GM12878 (cell line): ENCODE measurements around the gene REL. TPM values are rescaled to one million over a fixed set of nuclear protein-coding genes. Genes with fewer than 3 reads are reported as not detected.

Source experiments
- ATAC-seq: fragments of 200-7000 bp; cut with Tn5 transposase; 3 replicates; pipeline ENCODE4 v1.9.1; 2020; ENCODE audit warnings: mild to moderate bottlenecking, moderate library complexity
- BruUV-seq: library from RNA; stranded (reverse); fragments of 400-500 nt; replicated peaks from 2 replicates; lab custom pipeline; 2021; lab: Mats Ljungman, UMichigan
- CTCF ChIA-PET: fragments of 300-600 bp; sonication (Branson Sonifier 250); formaldehyde crosslinking; extraction: SDS; loops from one replicate; lab custom pipeline; 2021; ENCODE audit warnings: inconsistent platforms; lab: Yijun Ruan, JAX
- POLR2A ChIA-PET: fragments of 350-600 bp; formaldehyde crosslinking; extraction: SDS; loops from one replicate; lab custom pipeline; 2021; ENCODE audit warnings: inconsistent platforms; lab: Charles Lee
- RAD21 ChIA-PET: fragments of 300-600 bp; sonication (Branson Sonifier 250); formaldehyde crosslinking; loops from one replicate; lab custom pipeline; 2023; ENCODE audit warnings: antibody characterized with exemption; ENCODE audit not compliant: unreplicated experiment; lab: Charles Lee
- SMC1A ChIA-PET: fragments of 300-600 bp; sonication (Branson Sonifier 250); formaldehyde crosslinking; loops from one replicate; lab custom pipeline; 2023; ENCODE audit not compliant: unreplicated experiment, uncharacterized antibody; lab: Charles Lee
- DNase-seq: peaks from one replicate; pipeline ENCODE4 v3.0.0-alpha.2; 2011; ENCODE audit warnings: low read depth, low spot score
- FAIRE-seq: peaks from 3 replicates; lab custom pipeline; 2011; peaks lifted over from hg19 to GRCh38; lab: Jason Lieb, UNC
- H2AFZ ChIP-seq: 2 replicates; pipeline ENCODE4 v1.6.0; 2011; ENCODE audit warnings: low read depth, low read length, control low read depth; ENCODE audit not compliant: control insufficient read depth
- H3K27ac ChIP-seq: 2 replicates; pipeline ENCODE4 v1.5.1; 2011; ENCODE audit warnings: control low read depth; ENCODE audit not compliant: control insufficient read depth, insufficient read depth
- H3K27me3 ChIP-seq, 2 experiments: replicated peaks in 1 of 2; 2 replicates each; pipeline versions ENCODE4 v1.6.0 to v1.6.1; 2011; ENCODE audit warnings: low read length in 1 of 2; ENCODE audit not compliant: control insufficient read depth in 2 of 2, insufficient read depth in 2 of 2
- H3K36me3 ChIP-seq, 2 experiments: 2 replicates each; pipeline ENCODE4 v1.5.1; 2011; ENCODE audit warnings: low read length in 1 of 2; ENCODE audit not compliant: control insufficient read depth in 2 of 2, insufficient read depth in 2 of 2
- H3K4me1 ChIP-seq: 2 replicates; pipeline ENCODE4 v1.6.1; 2011; ENCODE audit warnings: mild to moderate bottlenecking, low read length, moderate library complexity, mixed read lengths; ENCODE audit not compliant: control insufficient read depth, insufficient read depth
- H3K4me2 ChIP-seq: 2 replicates; pipeline ENCODE4 v1.6.0; 2011; ENCODE audit warnings: control low read depth; ENCODE audit not compliant: control insufficient read depth, insufficient read depth
- H3K4me3 ChIP-seq: fragments of 200-600 bp; sonication (generic); 2 replicates; pipeline ENCODE4 v1.5.1; 2016
- H3K79me2 ChIP-seq: 2 replicates; pipeline ENCODE4 v1.6.0; 2011; ENCODE audit warnings: low read length; ENCODE audit not compliant: control insufficient read depth, insufficient read depth
- H3K9ac ChIP-seq: 2 replicates; pipeline ENCODE4 v1.8.0; 2011; ENCODE audit warnings: low read length, control low read depth, mixed read lengths; ENCODE audit not compliant: control insufficient read depth, insufficient read depth
- H3K9me3 ChIP-seq: replicated peaks from 3 replicates; pipeline ENCODE4 v1.5.1; 2011; ENCODE audit warnings: mild to moderate bottlenecking, low read length; ENCODE audit not compliant: control insufficient read depth, insufficient read depth
- H4K20me1 ChIP-seq: 2 replicates; pipeline ENCODE4 v1.6.0; 2011; ENCODE audit not compliant: control insufficient read depth, insufficient read depth
- BHLHE40 ChIP-seq, 2 experiments: fragments of 450-650 bp in 1 of 2; IDR thresholded peaks; 2 replicates each; pipeline ENCODE4 v1.6.1; 2011 to 2017; ENCODE audit warnings: low read depth in 2 of 2, borderline replicate concordance in 1 of 2, improper control_type of control experiment in 1 of 2, low read length in 1 of 2, mild to moderate bottlenecking in 1 of 2
- CBX5 ChIP-seq: sonication (generic); IDR thresholded peaks from 2 replicates; pipeline ENCODE4 v1.6.1; 2016; ENCODE audit warnings: low read depth, moderate library complexity, mild to moderate bottlenecking, inconsistent platforms
- CHD4 ChIP-seq: fragments of 200-600 bp; sonication (generic); IDR thresholded peaks from 2 replicates; pipeline ENCODE4 v1.6.1; 2016; ENCODE audit warnings: mild to moderate bottlenecking
- EP300 ChIP-seq, 2 experiments: fragments of 150-350 bp in 1 of 2; IDR thresholded peaks; 2 replicates each; pipeline ENCODE4 v1.6.1; 2011 to 2012; ENCODE audit warnings: low read depth in 2 of 2, low read length in 2 of 2, borderline replicate concordance in 1 of 2, improper control_type of control experiment in 1 of 2, inconsistent platforms in 1 of 2; ENCODE audit not compliant: control insufficient read depth in 1 of 2
- GATAD2B ChIP-seq: fragments of 450-650 bp; conservative IDR thresholded peaks from 2 replicates; pipeline ENCODE4 v1.6.1; 2017; ENCODE audit warnings: low read depth, mild to moderate bottlenecking, moderate library complexity
- KLF5 ChIP-seq: fragments of 450-650 bp; IDR thresholded peaks from 2 replicates; pipeline ENCODE4 v1.6.1; 2014; ENCODE audit warnings: mild to moderate bottlenecking; ENCODE audit not compliant: partially characterized antibody
- MTA3 ChIP-seq: IDR thresholded peaks from 2 replicates; pipeline ENCODE4 v1.6.1; 2012; ENCODE audit warnings: low read length, inconsistent platforms, borderline replicate concordance
- MYB ChIP-seq: fragments of 150-350 bp; IDR thresholded peaks from 2 replicates; pipeline ENCODE4 v1.6.1; 2014; ENCODE audit warnings: mild to moderate bottlenecking, low read depth, low read length, borderline replicate concordance
- MYC ChIP-seq: IDR thresholded peaks from 2 replicates; pipeline ENCODE4 v1.6.1; 2011; ENCODE audit warnings: mild to moderate bottlenecking, low read length, moderate library complexity, inconsistent platforms; ENCODE audit not compliant: insufficient read depth, insufficient replicate concordance, insufficient read length, severe bottlenecking
- NFYA ChIP-seq: IDR thresholded peaks from 2 replicates; pipeline ENCODE4 v1.6.1; 2011; ENCODE audit warnings: low read depth, mild to moderate bottlenecking, low read length, improper control_type of control experiment, borderline replicate concordance
- POU2F2 ChIP-seq: IDR thresholded peaks from 3 replicates; pipeline ENCODE4 v1.6.1; 2011; ENCODE audit warnings: low read depth, mild to moderate bottlenecking, low read length, borderline replicate concordance
- RAD51 ChIP-seq: fragments of 450-650 bp; IDR thresholded peaks from 2 replicates; pipeline ENCODE4 v1.6.1; 2016; ENCODE audit warnings: moderate library complexity, mild to moderate bottlenecking, inconsistent platforms
- RCOR1 ChIP-seq: conservative IDR thresholded peaks from 2 replicates; pipeline ENCODE4 v1.6.1; 2012; ENCODE audit warnings: low read depth, low read length, improper control_type of control experiment
- TAF1 ChIP-seq: IDR thresholded peaks from 2 replicates; pipeline ENCODE4 v1.6.1; 2011; ENCODE audit warnings: mild to moderate bottlenecking, low read depth, low read length, borderline replicate concordance
- TCF3 ChIP-seq: IDR thresholded peaks from 2 replicates; pipeline ENCODE4 v1.6.1; 2012; ENCODE audit warnings: low read depth, mild to moderate bottlenecking, low read length, borderline replicate concordance; ENCODE audit not compliant: insufficient read depth
- WRNIP1 ChIP-seq: IDR thresholded peaks from 2 replicates; pipeline ENCODE4 v1.6.1; 2011; ENCODE audit warnings: low read depth, low read length, improper control_type of control experiment, borderline replicate concordance
- WGBS: methylation state at CpG from one replicate; pipeline ENCODE4 v1.1.6; 2016; ENCODE audit warnings: low lambda C conversion rate; ENCODE audit not compliant: insufficient replicate concordance, insufficient coverage; ENCODE audit errors: missing lambda C conversion rate; 5-methylcytosine and 5-hydroxymethylcytosine counted together
- in situ Hi-C: fragments of 300-500 bp; cut with MboI; formaldehyde crosslinking; loops from 9 replicates; pipeline ENCODE4 v1.14.3; 2018; ENCODE audit warnings: mixed read lengths
- intact Hi-C: fragments of 100-400 bp; cut with micrococcal nuclease; formaldehyde crosslinking; loops from one replicate; pipeline ENCODE4 v1.14.2; 2022; ENCODE audit not compliant: unreplicated experiment
- polyA plus RNA-seq, 11 experiments: library from polyadenylated mRNA; depleted of rRNA in 4 of 11; unstranded in 6 of 11; stranded (reverse) in 5 of 11; fragments of >200 nt; fragmentation: Nextera tagmentation in 4 of 11; fragmentation: Illumina TruSeq in 1 of 11; extraction: Ambion mirVana in 4 of 11; extraction: Trizol in 1 of 11; gene quantifications; 1 replicate in 1 of 11; 2 replicates in 10 of 11; pipeline versions ENCODE4 v1.2.1 to v1.2.3, GENCODE V29; 2011 to 2016; ENCODE audit warnings: inconsistent platforms in 2 of 11, missing spikeins in 2 of 11, low read depth in 1 of 11
- total RNA-seq, 4 experiments: library from RNA; depleted of rRNA in 3 of 4; stranded (reverse); fragments of >200 nt in 3 of 4; fragmentation: Illumina TruSeq in 1 of 4; extraction: Trizol in 1 of 4; gene quantifications; 2 replicates each; pipeline versions ENCODE4 v1.2.1 to v1.2.3, GENCODE V29; 2013 to 2021

Gene REL
- total and polyA plus RNA-seq, 10 of the 15 experiments (the other 5 are each of a cell fraction or from before 2014, with no cell fraction given), result 6.3 to 52.4 (median 26.6) TPM

DNA sequence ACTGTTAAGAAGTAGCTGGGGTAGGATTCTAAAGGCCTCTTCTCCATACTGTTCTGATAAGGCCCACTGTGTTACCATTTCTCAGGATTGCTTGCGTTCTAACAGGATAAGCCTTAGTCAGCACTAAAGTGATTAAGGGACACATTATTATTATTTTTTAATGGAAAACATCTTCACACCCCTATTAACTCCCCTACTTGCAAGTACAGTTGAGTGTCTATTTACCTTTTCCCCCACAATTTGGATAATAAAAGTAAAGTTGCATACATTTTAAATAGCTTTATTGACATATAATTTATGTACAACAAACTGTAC is 9.0 kb downstream of the REL start:
- RAD21 ChIA-PET, result interaction anchor here (1.3 to 1.7 kb wide), 3 partner anchors 9 to 85 kb away, joined by 5 to 8 read pairs (median 5); no protein-coding TSS in a partner anchor
- ATAC-seq (0 out of 3 replicates have a peak, but pooled peaks have one; percentile 6), FAIRE-seq (peak; percentile 44), DNase-seq (no peak)
- WGBS, result 50% methylated on average over 1 of the region's 1 CpG
- no peaks in the 10 kb centered on the region for H4K20me1 ChIP-seq
- CTCF ChIA-PET, result interaction anchor here (0.6 to 1.8 kb wide), 3 partner anchors 84 to 109 kb away, joined by 3 to 7 read pairs (median 3); no protein-coding TSS in a partner anchor
- H3K4me1 ChIP-seq, result peaks cover 9% of the 10 kb centered on the region
- peaks cover 73% of the 10 kb centered on the region for H3K79me2 ChIP-seq
- TF ChIP-seq GATAD2B (no peak), BHLHE40 (IDR thresholded peaks at IDR 0.05; ENCODE audit: borderline replicate concordance in 1 of 2, low read depth in 2 of 2, low read length in 1 of 2) (no peak), POU2F2 (no peak)
- in situ Hi-C loops, result no loop called here
- peaks cover 2 to 31% of the 10 kb centered on the region in 2 experiments for H3K36me3 ChIP-seq
- H3K27me3 ChIP-seq, result no peaks in the 10 kb centered on the region
- H2AFZ ChIP-seq, result no peak overlapping the region
- no peak overlapping the region for H3K9ac ChIP-seq
- H3K9me3 ChIP-seq, result peaks cover 2% of the 10 kb centered on the region; the same call in 1 of the 3 replicates
- no peak overlapping the region for H3K27ac ChIP-seq
- peak overlapping the region; percentile 50 for H3K4me2 ChIP-seq
- 0 out of 2 replicates have a peak overlapping the region, but pooled peaks have one; percentile 25 for H3K4me3 ChIP-seq
- BruUV-seq, result no TSS peak
- intact Hi-C loops, result no loop called here
- SMC1A ChIA-PET, result interaction anchor here (0.7 to 2.9 kb wide), 3 partner anchors 8 to 103 kb away, joined by 3 to 11 read pairs (median 8); partner anchors contain the start of gene REL
- POLR2A ChIA-PET, result interaction anchor here (0.9 kb wide), 1 partner anchor 9 kb away, joined by 3 read pairs; no protein-coding TSS in a partner anchor

- 35% methylated on average over 3 of the region's 3 CpGs for WGBS
- DNase-seq, result no peak
- H4K20me1 ChIP-seq, result no peaks in the 10 kb centered on the region
- TF ChIP-seq MYC (no peak), CBX5 (no peak), RAD51 (0 out of 2 replicates have a peak, but pooled peaks have one; percentile 39), BHLHE40 (IDR thresholded peaks at IDR 0.05; ENCODE audit: borderline replicate concordance in 1 of 2, low read depth in 2 of 2, low read length in 1 of 2) (peak; percentile 63 to 69; a peak in 2 of 4 replicates), MYB (no peak), TAF1 (no peak), NFYA (no peak), KLF5 (no peak), WRNIP1 (no peak), TCF3 (no peak), MTA3 (no peak), CHD4 (no peak), EP300 (IDR thresholded peaks at IDR 0.05; ENCODE audit: borderline replicate concordance in 1 of 2, control insufficient read depth in 1 of 2, low read depth in 2 of 2, low read length in 2 of 2) (no peak), RCOR1 (no peak)
These were observed 9.8 kb downstream of the REL start for GRCh38 chr2:60891180-60891579.

More at GRCh38 chr2:60891180-60891579, 9.8 kb downstream of the REL start:
- SMC1A ChIA-PET, result interaction anchor here (0.5 to 2.9 kb wide), 12 partner anchors 9 to 96 kb away, joined by 3 to 11 read pairs (median 3); partner anchors contain the start of gene REL
- Histone ChIP-seq H3K79me2 (peaks cover 67% of the 10 kb centered on the region), H3K4me1 (peaks cover 9% of the 10 kb centered on the region), H3K27ac (no peak overlapping the region), H2AFZ (no peak overlapping the region), H3K36me3 (peaks cover 2 to 33% of the 10 kb centered on the region in 2 experiments), H3K9ac (no peak overlapping the region), H3K27me3 (no peaks in the 10 kb centered on the region), H3K9me3 (peaks cover 2% of the 10 kb centered on the region; the same call in 1 of the 3 replicates), H3K4me3 (no peak overlapping the region), H3K4me2 (peak overlapping the region; percentile 15)
- RAD21 ChIA-PET, result interaction anchor here (1.0 to 1.7 kb wide), 7 partner anchors 8 to 108 kb away, joined by 3 to 8 read pairs (median 5); no protein-coding TSS in a partner anchor
- intact Hi-C loops (no loop called here), in situ Hi-C loops (no loop called here)
- ATAC-seq, result peak; percentile 54
- BruUV-seq, result TSS peak; percentile 0
- POLR2A ChIA-PET, result interaction anchor here (0.7 to 1.0 kb wide), 3 partner anchors 9 to 70 kb away, joined by 3 to 5 read pairs (median 4); no protein-coding TSS in a partner anchor
- FAIRE-seq, result no peak
- CTCF ChIA-PET, result interaction anchor here (1.0 to 1.8 kb wide), 6 partner anchors 8 to 108 kb away, joined by 3 to 7 read pairs (median 3); no protein-coding TSS in a partner anchor
